GM19043 (cell line): ENCODE results near the gene ETV5.

ENCODE experiments used
- ATAC-seq: cut with Tn5 transposase; IDR thresholded peaks from one replicate; pipeline ENCODE4 v1.9.1; 2021; ENCODE audit warnings: low read depth; ENCODE audit not compliant: unreplicated experiment

The ETV5 gene

DNA sequence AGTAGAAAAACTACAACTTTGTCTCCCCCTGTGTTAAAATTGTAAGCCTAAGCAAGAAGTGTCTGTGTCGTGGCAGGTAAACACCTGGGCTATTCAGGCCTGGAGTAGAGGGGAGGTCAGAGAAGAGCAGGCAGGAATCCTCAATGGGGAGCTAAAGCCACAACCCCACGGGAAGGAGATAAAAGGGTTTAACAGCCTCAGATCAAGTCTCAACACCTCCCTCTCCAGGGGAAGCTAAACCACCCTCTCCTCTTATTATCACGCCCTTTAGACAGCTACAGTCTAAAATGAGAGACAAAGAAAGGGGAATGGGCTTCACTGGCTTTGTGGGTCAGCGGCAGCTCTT is 11.6 kb downstream of the ETV5 start:
- no peak for ATAC-seq

DNA sequence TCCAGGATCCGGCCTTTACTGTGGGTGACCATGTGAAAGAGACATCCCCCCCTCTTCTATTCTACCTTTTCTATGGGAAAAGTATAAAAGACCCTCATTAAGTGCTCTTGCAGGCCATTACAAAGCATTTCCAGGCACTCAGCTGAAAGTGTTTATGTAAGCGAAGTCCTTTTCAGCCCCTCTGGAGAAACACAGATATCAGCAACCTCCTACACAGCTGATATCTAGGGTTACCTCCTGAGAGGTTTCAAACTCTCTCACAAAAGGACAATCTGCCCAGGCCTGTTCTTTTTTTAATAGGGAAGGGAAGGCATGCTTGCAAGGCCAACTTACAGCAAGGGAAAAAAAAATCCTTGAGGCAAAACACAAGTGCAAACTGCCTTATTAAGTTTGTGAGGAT is 12.6 kb downstream of the ETV5 start:
- no peak for ATAC-seq

DNA sequence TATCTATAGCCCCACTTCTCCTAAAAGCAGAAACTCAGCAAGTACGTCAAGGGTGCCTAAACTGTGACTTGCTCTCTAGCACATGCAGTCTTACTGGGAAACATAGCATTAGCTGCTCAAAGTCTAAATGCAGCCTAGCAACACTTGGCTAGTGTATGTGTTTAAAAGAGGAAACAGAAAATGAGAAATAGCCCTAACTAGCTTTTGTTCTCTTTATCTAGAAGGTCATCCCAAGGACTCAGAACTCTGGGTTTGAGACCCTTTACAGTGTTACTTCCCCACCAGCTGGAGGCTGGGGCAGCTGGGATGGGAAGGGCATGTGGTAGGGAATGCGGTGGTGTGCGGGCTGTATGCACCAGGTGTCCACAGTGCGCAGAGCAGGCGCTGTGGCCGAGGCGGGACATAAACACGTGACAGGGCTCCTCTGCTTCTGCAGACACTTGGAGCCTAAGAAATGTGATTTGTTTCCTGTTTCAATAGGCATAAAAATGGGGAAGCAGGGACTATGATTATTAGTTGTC is 13.3 kb downstream of the ETV5 start:
- ATAC-seq, result no peak

- no peak for ATAC-seq
Observed at GRCh38 chr3:186094696-186095425, 14.0 kb downstream of the ETV5 start.

GRCh38 chr3:186094271-186094670 is 14.6 kb downstream of the ETV5 start:
- no peak for ATAC-seq

- no peak for ATAC-seq
Observed at GRCh38 chr3:186093271-186093900, 15.5 kb downstream of the ETV5 start.

DNA sequence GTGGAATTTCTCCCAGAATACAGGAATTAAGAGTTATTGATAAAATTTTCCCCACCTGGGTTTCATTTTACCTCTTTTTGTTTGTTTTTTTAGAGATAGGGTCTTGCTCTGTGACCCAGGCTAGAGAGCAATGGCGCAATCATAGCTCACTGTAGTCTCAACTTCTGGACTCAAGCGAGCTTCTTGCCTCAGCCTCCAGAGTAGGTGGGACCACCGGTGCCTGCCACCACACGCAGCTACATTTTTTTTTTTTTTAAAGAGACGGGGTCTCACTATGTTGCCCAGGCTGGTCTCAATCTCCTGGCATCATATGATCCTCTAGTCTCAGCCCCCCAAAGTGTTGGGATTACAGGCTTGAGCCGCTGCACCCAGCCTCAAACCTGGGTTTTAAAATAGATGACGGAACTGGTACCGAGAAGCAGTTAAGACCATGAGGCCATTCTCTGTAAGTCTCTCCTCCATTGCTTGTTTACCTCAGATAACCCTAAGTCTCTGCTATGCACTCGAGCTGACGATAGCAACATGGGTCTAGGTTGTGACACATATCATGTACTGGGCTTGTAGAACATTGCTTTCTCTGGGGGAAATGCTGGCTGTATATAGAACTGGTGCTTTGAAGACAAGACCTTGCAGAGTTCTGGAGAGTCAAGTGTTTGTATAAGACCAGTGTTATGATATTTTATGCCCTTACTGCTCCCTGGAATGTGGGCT is 16.4 kb downstream of the ETV5 start:
- ATAC-seq, result no peak

- ATAC-seq, result no peak
Observed at GRCh38 chr3:186090901-186091300, 18.0 kb downstream of the ETV5 start.

DNA sequence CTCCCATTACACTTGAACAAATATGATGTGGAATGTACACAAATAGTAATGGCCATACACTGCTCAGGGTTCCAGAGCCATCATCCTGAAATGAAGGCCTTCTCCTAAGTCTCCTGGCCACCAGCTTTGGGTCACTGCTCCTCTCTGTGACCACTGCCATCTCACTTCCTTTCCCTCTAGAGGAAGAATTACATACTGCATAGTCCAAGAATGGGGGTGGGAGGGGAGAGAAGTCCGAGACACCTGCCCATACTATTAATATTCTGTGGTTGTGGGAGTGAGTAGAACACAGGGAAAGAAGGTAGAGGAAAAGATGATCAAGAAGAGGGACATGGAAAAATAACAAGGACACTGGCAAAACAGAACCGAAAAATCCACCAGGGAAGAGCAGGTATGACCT is 20.6 kb downstream of the ETV5 start:
- ATAC-seq, result no peak

DNA sequence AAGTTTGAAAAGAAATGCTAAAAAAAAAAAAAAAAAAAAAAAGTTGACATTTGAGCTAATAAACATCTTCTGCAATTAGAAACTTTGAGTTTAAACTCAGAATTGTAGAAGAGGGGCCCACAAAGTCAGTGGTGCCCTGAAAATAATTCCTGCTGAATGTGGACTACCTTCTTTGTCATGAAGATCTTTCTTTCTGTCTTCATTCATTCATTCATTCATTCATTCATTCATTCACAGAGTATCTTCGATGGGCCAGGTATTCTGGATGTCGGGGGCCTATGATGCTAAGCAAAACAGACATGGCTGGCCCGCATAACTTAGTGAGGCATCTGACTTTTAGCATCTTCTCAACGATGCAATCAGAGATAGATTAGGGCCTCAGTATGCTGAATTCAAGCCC is 24.6 kb downstream of the ETV5 start:
- ATAC-seq, result no peak

- no peak for ATAC-seq
Observed at GRCh38 chr3:186083746-186084145, 25.1 kb downstream of the ETV5 start.

GRCh38 chr3:186082150-186082549 is 26.7 kb downstream of the ETV5 start:
- ATAC-seq, result no peak

- ATAC-seq, result no peak
Observed at GRCh38 chr3:186081678-186082077, 27.2 kb downstream of the ETV5 start.

GRCh38 chr3:186080849-186081438 is 27.9 kb downstream of the ETV5 start:
- no peak for ATAC-seq

- no peak for ATAC-seq
Observed at GRCh38 chr3:186079925-186080324, 29.0 kb downstream of the ETV5 start.

GRCh38 chr3:186077466-186077865 is 31.4 kb downstream of the ETV5 start:
- no peak for ATAC-seq

DNA sequence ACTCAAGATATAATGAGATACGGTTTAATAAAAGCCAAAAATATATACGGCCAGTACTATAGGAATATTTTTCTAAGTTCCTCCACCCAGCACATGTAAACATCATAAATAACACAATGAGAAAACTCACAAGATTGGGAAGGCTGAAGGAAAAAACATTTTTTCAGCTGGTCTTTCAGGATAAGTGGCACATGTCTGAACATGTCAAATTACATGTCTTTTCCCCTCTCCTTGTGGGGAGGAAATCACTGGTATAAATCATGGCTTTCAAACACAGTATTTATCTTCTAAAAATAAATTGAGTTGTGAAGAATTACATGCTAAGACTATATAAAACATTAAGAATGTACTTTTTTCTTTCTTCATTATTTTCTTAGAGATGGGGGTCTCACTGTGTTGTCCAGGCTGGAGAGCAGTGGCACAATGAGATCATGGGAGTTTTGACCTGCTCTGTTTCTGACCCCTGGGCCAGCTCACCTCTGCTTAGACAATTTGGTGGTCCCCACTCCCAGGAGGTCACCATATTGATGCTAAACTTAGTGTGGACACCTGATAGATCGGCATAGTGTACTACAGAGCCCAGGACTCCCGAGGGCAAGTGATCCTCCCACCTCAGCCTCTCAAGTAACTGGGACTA is 32.8 kb downstream of the ETV5 start:
- no peak for ATAC-seq

DNA sequence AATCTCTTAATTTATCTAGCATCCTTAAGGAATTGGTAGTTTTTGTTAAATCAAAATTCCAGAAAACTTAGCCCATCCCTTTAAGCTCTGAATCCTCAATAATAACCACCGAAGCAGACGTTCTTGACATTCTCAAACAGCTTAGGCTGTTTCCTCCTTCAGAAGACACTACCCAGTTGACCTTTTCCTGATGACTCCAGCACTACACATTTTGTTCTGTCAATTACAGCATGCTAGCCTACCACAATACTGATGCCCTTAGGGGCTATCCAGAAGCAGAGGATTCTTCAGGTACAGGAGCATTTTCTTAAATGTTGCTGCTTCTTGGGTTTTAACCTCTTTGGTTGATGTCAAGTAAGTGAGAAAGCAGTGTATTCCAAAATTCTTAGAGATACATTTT is 33.4 kb downstream of the ETV5 start:
- no peak for ATAC-seq

DNA sequence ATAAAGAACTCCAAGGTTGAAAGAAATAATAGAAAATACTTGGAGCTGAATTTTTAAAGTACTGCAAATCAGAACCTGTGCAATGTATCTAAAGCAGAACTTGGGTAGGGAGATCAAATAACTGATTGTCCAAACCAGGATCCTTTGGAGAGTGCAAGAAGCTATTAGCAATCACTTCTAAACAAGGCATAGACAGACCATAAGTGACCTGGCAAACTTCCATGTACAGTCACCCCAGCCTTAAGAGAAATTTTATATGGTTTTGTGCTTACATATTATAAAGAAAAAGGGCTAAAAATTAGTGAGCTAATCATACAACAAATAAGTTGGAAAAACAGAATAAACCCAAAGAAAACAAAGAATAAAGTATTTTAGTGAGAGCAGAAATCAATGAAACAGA is 35.2 kb downstream of the ETV5 start:
- ATAC-seq, result no peak

DNA sequence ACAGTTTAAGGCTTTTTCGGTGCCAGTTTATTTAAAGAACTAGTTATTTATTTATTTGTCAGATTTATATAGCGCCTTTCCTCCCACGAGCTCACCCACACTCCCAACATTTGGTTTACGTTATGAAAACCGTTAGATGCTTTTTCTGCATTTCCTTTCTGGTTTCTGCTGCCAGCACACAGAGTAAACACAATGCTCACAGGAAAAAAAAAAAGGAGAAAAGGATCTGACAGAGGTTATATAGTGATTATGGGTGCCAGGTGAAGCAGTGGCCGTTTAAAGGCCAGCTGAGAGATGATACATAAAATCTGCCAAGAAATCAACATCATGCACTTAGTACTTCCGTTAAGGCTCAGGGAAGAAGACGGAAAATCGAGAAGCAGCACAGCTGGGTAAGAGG is 37.9 kb downstream of the ETV5 start:
- ATAC-seq, result no peak

- no peak for ATAC-seq
Observed at GRCh38 chr3:186070550-186070949, 38.3 kb downstream of the ETV5 start.
